ENCODE data around the gene FAU.
"Not testable (repeated sequence)": the region's sequence is repeated elsewhere in the genome, so short reads cannot be mapped to it uniquely, and the experiment has no call there.

FAU gene

DNA sequence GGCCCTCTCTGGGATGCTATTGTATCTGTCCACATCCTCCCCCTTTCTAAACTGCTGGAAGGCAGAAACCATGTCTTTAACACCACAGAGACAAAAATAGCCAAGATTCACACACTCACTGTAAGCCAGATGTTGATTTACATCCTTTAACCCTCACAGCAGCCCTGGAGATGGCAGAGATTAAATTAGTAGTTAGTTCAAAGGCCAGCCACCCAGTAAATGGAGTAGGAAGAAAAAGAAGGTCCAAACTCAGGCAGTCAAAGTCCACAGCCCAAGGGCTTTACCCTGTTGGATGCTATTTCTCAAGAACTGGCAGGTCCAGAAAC, 2.3 kb downstream of the FAU start:
- no peak for DNase-seq

- DNase-seq, result not testable (repeated sequence)
Measured at GRCh38 chr11:65118891-65119669, 2.9 kb downstream of the FAU start.

DNA sequence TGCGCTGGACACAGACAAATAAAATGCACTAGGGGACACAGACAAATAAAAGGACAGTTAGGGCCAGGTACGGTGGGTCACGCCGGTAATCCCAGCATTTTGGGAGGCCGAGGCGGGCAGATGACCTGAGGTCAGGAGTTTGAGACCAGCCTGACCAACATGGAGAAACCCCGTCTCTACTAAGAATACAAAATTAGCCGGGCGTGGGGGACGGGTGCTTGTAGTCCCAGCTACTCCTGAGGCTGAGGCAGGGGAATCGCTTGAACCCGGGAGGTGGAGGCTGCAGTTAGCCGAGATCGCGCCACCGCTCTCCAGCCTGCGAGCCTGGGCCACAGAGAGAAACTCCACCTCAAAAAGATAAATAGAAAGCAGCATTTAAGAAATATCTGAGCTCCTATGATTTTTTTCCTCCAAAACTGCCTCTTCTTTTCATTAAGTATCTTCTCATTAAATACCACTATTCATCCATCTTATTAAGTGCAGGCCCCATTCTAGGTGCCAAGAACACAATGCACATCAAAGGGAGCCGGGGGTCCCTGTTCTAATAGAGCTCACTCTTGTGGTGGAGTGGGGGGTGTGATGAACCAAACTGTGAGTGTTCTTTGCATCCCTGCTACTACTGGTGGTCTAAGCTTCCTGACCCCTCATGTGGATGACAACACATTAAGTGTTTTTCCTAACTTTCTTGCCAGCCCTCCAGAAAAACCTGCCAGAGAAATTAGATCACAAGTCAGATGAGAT, 3.7 kb downstream of the FAU start:
- DNase-seq, result no peak

DNA sequence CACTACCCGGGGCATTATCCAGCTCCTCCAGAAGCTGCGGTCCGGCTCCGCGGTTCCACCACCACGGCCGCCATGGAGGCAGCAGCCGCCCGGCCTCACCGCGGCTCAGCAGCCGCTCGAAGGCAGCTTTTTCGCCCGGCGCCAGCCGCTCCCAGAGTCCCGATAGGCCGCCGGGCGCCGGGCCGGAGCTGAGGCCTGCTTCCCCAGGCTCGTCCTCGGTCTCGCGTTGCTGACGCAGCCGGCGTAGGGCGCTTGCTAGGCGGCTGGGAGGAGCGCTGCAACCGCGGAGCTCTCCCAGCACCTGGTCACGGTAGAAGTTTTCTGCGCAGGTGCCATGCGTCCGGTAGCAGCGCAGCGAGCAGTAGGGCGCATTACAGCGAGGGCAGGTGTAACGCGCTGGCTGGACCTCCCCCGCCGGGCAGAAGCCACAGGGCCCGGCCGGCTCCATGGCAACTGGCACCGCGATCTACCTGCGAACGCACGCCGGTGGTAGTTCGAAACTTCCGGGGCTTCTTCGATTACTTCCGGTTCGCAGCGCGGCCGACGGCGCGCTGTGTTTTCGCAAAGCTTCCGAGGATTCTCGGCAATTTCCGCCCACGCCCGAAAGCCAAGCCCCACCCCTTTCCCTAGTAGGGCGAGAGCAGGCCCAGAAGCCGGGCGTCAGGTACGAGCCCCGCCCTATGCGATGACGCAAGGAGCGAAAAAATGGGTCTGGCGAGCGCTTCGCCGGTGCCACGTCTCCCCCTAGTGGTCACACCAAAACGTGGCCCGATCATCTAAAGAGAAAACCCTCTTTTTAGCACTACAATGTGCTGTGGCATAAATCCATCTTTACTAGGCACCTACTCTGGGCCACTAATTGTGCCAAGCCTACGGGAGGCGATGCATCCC, 4.5 kb downstream of the FAU start, which contains the start of gene ZNHIT2:
Gene ZNHIT2, minus strand, starts transcription at position 496 of the 891 bp plus-strand sequence. Its CDS starts 48 bp downstream, at position 448.
- peak; percentile 100 for DNase-seq

- DNase-seq, result peak; percentile 46
Measured at GRCh38 chr11:65116370-65117205, 5.3 kb downstream of the FAU start.

DNA sequence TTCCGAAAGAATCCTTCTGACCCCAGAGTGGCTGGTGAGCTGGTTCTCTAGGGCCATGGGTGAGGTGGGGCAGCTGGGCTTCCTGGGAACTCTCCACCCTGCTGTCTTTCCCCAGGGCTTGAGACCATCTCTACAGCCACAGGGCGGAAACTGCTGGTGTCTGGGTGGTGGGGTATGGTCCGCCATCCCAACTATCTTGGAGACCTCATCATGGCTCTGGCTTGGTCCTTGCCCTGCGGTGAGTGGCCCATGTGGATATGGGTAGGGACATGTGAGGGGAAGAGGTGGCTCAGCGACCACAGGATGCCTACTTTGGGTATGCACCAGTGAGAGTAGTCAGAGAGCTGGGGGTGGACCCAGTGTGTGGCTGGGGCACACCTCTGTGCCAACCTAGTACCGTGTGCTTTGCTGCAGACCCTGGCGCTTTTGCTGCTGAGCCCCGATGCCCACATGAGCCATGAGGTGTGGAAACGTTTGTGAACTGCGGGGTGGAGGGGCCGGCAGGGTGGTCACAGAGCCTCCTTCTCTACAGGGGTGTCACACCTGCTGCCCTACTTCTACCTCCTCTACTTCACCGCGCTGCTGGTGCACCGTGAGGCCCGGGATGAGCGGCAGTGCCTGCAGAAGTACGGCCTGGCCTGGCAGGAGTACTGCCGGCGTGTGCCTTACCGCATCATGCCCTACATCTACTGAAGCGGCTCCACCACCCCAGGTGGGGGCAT, 6.4 kb downstream of the FAU start:
- no peak for DNase-seq

GRCh38 chr11:65114538-65115171, 7.3 kb downstream of the FAU start:
- no peak for DNase-seq

GRCh38 chr11:65113839-65114238, 8.1 kb downstream of the FAU start:
- DNase-seq, result no peak

DNA sequence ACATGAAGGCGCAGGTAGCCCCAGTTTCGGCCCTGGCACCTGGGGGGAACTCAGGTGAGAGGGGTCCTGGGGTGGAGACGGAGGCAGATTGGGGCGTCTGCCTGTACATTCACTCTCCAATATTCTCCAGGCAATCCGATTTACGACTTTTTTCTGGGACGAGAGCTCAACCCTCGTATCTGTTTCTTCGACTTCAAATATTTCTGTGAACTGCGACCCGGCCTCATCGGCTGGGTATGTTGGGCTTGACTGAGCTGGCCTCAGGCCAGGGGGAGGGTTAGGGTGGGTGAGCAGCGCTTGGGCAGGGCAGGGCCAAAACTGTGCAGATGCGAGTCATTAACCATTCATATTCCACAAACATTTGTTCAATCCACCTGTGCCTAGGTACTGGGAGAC, 8.6 kb downstream of the FAU start:
- no peak for DNase-seq

GRCh38 chr11:65112546-65113360, 9.2 kb downstream of the FAU start:
- DNase-seq, result peak; percentile 70

- peak; percentile 92 for DNase-seq
Measured at GRCh38 chr11:65111744-65112545, 10.0 kb downstream of the FAU start, which contains the start of gene TM7SF2. TM7SF2 (plus strand) TSS chr11:65111872; CDS start chr11:65112016, 144 bp downstream.

DNA sequence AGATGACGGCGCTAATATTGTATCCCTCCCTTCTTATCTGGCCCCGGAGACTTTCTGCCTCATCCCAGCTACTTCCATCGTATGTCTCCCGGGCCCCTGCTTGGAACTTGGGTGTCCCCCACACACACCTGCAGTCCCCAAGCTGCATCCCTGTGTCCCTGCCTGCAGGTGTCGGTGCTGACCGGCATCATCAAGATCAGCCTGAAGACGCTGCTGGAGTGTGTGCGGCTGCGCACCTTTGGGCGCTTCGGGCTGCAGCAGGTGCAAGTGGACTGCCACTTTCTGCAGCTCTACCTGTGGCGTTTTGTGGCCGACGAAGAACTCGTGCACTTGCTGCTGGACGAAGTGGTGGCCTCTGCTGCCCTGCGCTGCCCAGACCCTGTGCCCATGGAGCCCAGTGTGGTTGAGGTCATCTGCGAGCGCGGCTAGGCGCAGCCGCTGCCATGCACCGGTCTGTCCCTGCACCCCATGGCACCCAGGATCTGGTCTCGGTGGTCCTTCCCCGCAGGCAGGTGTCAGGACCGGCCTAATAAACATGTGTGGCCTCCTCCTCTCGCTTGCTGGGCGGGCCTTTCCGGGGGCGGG, 10.7 kb downstream of the FAU start:
- DNase-seq, result no peak

DNA sequence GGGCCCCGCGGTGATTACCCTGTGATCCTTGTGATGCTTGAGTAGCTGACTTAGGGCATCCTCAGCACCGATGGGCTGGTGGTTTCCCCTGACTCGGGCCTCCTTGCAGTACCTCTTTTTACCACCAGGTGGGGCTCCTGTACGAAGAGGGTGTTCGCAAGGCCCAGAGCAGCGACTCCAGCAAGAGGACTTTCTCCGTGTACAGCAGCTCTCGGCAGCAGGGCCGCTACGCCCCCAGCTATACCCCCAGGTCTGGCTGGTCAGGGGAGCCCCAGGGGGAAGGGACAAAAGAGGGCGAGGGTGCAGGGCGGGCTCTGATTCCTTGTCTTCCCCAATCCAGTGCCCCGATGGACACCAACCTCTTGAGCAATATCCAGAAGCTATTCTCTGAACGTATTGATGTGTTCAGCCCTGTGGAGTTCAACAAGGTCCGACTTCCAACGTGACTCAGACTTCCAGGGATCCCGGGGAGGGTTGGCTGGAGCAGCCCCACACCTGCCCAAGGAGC, 11.5 kb downstream of the FAU start:
- DNase-seq, result peak; percentile 94

DNA sequence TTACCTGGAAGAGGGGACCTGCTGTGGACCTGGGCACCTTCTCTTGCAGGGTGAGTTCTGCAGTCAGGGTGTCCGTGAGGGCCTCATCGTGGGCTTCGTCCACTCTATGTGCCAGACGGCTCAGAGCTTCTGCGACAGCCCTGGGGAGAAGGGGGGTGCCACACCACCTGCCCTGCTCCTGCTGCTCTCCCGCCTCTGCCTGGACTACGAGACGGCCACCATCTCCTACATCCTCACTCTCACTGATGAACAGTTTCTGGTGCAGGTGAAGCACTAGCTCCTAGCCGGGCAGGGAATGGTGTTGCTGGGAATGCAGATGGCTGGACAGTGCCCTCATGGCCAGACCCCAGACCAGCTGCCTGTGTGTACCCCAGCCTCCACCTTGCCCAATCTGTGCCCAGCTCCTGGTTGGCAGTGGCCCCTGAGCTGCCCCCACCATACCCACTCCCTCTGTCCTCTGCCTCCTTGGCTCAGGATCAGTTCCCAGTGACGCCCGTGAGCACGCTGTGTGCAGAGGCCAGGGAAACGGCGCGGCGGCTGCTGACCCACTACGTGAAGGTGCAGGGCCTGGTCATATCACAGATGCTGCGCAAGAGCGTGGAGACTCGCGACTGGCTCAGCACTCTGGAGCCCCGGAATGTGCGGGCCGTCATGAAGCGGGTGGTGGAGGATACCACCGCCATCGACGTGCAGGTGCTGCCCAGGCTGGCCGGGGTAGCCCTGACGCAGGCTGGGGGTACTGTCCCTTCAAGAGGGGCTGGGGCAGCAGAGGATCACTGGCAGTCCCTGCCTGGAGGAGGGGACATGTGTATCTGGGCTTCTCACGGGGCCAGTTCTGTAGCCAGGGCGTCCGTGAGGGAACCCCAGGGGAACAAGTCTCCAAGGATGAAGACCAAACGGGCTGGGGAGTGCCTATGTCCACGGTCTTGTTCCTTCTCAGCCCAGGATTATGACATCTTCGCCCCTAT, 12.4 kb downstream of the FAU start:
- DNase-seq, result no peak

GRCh38 chr11:65108469-65109123, 13.3 kb downstream of the FAU start:
- DNase-seq, result no peak

DNA sequence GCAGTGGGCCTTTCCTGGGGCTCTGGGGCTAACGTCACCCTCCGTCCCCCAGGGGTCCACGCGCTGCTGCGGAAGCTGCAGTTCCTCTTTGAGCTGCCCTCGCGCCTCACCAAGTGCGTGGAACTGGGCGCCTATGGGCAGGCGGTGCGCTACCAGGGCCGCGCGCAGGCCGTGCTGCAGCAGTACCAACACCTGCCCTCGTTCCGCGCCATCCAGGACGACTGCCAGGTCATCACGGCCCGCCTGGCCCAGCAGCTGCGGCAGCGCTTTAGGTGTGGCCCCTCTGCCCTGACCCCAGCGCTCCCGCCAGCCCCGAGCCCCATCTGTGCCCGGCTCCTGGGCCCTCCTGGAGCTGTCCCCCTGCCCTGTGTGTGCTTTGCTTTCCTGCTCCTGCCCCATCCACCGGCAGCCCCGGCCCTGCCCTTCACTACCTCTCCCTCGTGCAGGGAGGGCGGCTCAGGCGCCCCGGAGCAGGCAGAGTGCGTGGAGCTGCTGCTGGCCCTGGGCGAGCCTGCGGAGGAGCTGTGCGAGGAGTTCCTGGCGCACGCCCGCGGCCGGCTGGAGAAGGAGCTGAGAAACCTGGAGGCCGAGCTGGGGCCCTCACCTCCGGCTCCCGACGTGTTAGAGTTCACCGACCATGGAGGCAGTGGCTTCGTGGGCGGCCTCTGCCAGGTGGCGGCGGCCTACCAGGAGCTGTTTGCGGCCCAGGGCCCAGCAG, 14.0 kb downstream of the FAU start:
- no peak for DNase-seq

Measured in effector CD4-positive, alpha-beta T cell (primary cell).